CD14-positive monocyte (primary cell): ENCODE data around the gene MTMR3. TPM values are rescaled to one million over a fixed set of nuclear protein-coding genes. Genes with fewer than 3 reads are reported as not detected.

ENCODE experiments used
- DNase-seq, 3 donors: peaks; one replicate each; pipeline ENCODE4 v3.0.0-alpha.2; 2011 to 2022
- H2AFZ ChIP-seq: 2 replicates; pipeline ENCODE4 v1.6.0; 2012; ENCODE audit warnings: mild to moderate bottlenecking, low read depth, low read length, inconsistent platforms; ENCODE audit not compliant: insufficient read depth, poor library complexity, severe bottlenecking
- H3K27ac ChIP-seq, 2 donors: 1 replicate in 1 of 2; 2 replicates in 1 of 2; pipeline ENCODE4 v1.5.1; 2012 to 2013; ENCODE audit warnings: low read length in 2 of 2, control low read depth in 1 of 2, inconsistent platforms in 1 of 2, low read depth in 1 of 2, mild to moderate bottlenecking in 1 of 2
- H3K27me3 ChIP-seq, 2 donors: one replicate each; pipeline versions ENCODE4 v1.6.0 to v1.6.1; 2011 to 2013; ENCODE audit warnings: low read length in 2 of 2; ENCODE audit not compliant: control insufficient read depth in 2 of 2, insufficient read depth in 2 of 2
- H3K36me3 ChIP-seq, 2 donors: replicated peaks in 1 of 2; 1 replicate in 1 of 2; 2 replicates in 1 of 2; pipeline versions ENCODE4 v1.5.1 to v1.6.1; 2012 to 2013; ENCODE audit warnings: low read length in 2 of 2, control low read depth in 1 of 2, inconsistent platforms in 1 of 2, mild to moderate bottlenecking in 1 of 2; ENCODE audit not compliant: insufficient read depth in 2 of 2, control insufficient read depth in 1 of 2
- H3K4me1 ChIP-seq, 2 donors: 1 replicate in 1 of 2; 2 replicates in 1 of 2; pipeline versions ENCODE4 v1.5.1 to v1.6.1; 2012 to 2013; ENCODE audit warnings: low read length in 2 of 2, control low read depth in 1 of 2, inconsistent platforms in 1 of 2, mild to moderate bottlenecking in 1 of 2, moderate library complexity in 1 of 2; ENCODE audit not compliant: insufficient read depth in 2 of 2, control insufficient read depth in 1 of 2
- H3K4me2 ChIP-seq: replicated peaks from 2 replicates; pipeline ENCODE3; 2012; ENCODE audit warnings: low read length, moderate library complexity, mild to moderate bottlenecking; ENCODE audit not compliant: poor library complexity, severe bottlenecking; ENCODE audit errors: extremely low read depth
- H3K4me3 ChIP-seq, 3 experiments: fragments of 200-600 bp in 1 of 3; sonication (generic) in 1 of 3; replicated peaks in 1 of 3; 1 replicate in 2 of 3; 2 replicates in 1 of 3; pipeline ENCODE4 v1.5.1; 2011 to 2013; ENCODE audit warnings: low read length in 3 of 3, mild to moderate bottlenecking in 3 of 3, control low read depth in 2 of 3, low read depth in 2 of 3, inconsistent platforms in 1 of 3, moderate library complexity in 1 of 3
- H3K79me2 ChIP-seq: 2 replicates; pipeline ENCODE4 v1.6.0; 2012; ENCODE audit warnings: mild to moderate bottlenecking, control low read depth, inconsistent platforms, low read length, moderate library complexity; ENCODE audit not compliant: insufficient read depth
- H3K9ac ChIP-seq: 2 replicates; pipeline ENCODE4 v1.6.0; 2017; ENCODE audit warnings: low read length, mild to moderate bottlenecking; ENCODE audit not compliant: insufficient read depth, poor library complexity, severe bottlenecking
- H3K9me3 ChIP-seq, 2 donors: replicated peaks in 1 of 2; 1 replicate in 1 of 2; 2 replicates in 1 of 2; pipeline versions ENCODE4 v1.5.1 to v1.6.1; 2012 to 2013; ENCODE audit warnings: low read length in 2 of 2, control low read depth in 1 of 2; ENCODE audit not compliant: control insufficient read depth in 1 of 2, insufficient read depth in 1 of 2
- H4K20me1 ChIP-seq: 2 replicates; pipeline ENCODE4 v1.6.0; 2012; ENCODE audit warnings: mild to moderate bottlenecking, low read length, control low read depth, moderate library complexity; ENCODE audit not compliant: insufficient read depth
- H3K27ac Mint-ChIP-seq, 7 donors: one replicate each; pipeline ENCODE4 v1.8.0; 2020; ENCODE audit warnings: mild to moderate bottlenecking in 7 of 7, mixed read lengths in 7 of 7, moderate library complexity in 6 of 7, inconsistent platforms in 2 of 7
- H3K27me3 Mint-ChIP-seq, 3 donors: one replicate each; pipeline ENCODE4 v1.8.0; 2021 to 2022; ENCODE audit warnings: low read depth in 3 of 3, mild to moderate bottlenecking in 3 of 3, mixed read lengths in 3 of 3, moderate library complexity in 3 of 3, inconsistent platforms in 1 of 3
- H3K36me3 Mint-ChIP-seq, 2 donors: one replicate each; pipeline ENCODE4 v1.8.0; 2020; ENCODE audit warnings: mixed read lengths in 2 of 2, inconsistent platforms in 1 of 2, mild to moderate bottlenecking in 1 of 2
- H3K4me1 Mint-ChIP-seq: one replicate; pipeline ENCODE4 v1.8.0; 2020; ENCODE audit warnings: mild to moderate bottlenecking, mixed read lengths
- H3K4me3 Mint-ChIP-seq, 2 donors: one replicate each; pipeline ENCODE4 v1.8.0; 2020; ENCODE audit warnings: mild to moderate bottlenecking in 2 of 2, mixed read lengths in 2 of 2, moderate library complexity in 1 of 2
- H3K9me3 Mint-ChIP-seq, 7 donors: one replicate each; pipeline ENCODE4 v1.8.0; 2020 to 2022; ENCODE audit warnings: mixed read lengths in 7 of 7, mild to moderate bottlenecking in 6 of 7, moderate library complexity in 6 of 7, inconsistent platforms in 2 of 7
- WGBS: methylation state at CpG from one replicate; pipeline ENCODE4 v1.1.5; 2013; ENCODE audit warnings: missing lambda C conversion rate; ENCODE audit not compliant: insufficient coverage; 5-methylcytosine and 5-hydroxymethylcytosine counted together
- intact Hi-C, 2 donors: fragments of 100-400 bp; cut with micrococcal nuclease; formaldehyde crosslinking; loops; one replicate each; pipeline versions ENCODE4 v1.15.0 to v1.15.1; 2023
- polyA plus RNA-seq, 3 donors: library from polyadenylated mRNA; depleted of rRNA in 1 of 3; unstranded in 2 of 3; stranded (reverse) in 1 of 3; fragments of 300-500 nt in 2 of 3; fragments of >200 nt in 1 of 3; fragmentation: Illumina TruSeq in 2 of 3; gene quantifications; 1 replicate in 2 of 3; 2 replicates in 1 of 3; pipeline ENCODE4 v1.2.3, GENCODE V29; 2012 to 2021
- TF ChIP-seq, protein P1 (sequence below): fragments of 200-600 bp; IDR thresholded peaks from one replicate; pipeline ENCODE4 v1.8.0; 2022; ENCODE audit warnings: antibody characterized with exemption, mild to moderate bottlenecking

Gene MTMR3
- polyA plus RNA-seq, 3 donors: 23.4 to 86.1 (median 30.2) TPM

DNA sequence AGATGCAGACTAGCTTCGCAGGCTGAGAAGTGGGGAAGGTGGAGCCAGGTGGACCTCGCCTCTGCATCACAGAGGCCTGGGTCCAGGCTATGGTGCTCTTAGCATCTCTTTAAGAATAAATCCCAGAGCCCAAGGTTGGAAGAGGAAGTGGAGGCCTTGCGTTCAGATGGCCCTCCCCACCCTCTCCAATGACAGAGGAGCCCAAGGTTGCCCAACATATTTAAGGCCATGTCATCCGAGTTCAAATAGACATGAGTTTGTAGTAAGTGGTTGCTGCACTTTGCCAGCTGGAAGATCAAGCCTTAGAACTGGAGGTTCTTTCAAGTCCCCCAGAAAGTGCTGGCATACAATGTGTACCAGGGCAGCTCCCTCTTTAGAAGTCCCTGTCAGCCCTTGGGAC is 150.2 kb downstream of the MTMR3 start:
- no peaks in the 10 kb centered on the region for H3K27me3 ChIP-seq
- Mint-ChIP-seq H3K27ac (peak overlapping the region in 6 of 7 donors; percentile 43 to 92 (median 74)), H3K4me1 (peaks cover 25% of the 10 kb centered on the region), H3K4me3 (no peak overlapping the region), H3K27me3 (peaks cover 0 to 2% (median 1%) of the 10 kb centered on the region in 3 donors), H3K36me3 (peaks cover 31 to 49% of the 10 kb centered on the region in 2 donors), H3K9me3 (no peaks in the 10 kb centered on the region)
- H3K4me3 ChIP-seq: no peak overlapping the region
- no peak overlapping the region for H2AFZ ChIP-seq
- peak overlapping the region; percentile 3 to 69 for H3K27ac ChIP-seq
- H3K79me2 ChIP-seq: no peaks in the 10 kb centered on the region
- peaks cover 14 to 60% of the 10 kb centered on the region in 2 donors for H3K36me3 ChIP-seq
- intact Hi-C loops: loop anchor here in 1 of 2 donors (10.0 kb wide), 1 partner anchor 212 kb away; the partner anchor contains the start of gene LIF
- H3K4me2 ChIP-seq: no peak overlapping the region
- H3K9me3 ChIP-seq: no peaks in the 10 kb centered on the region
- TF ChIP-seq, protein P1, sequence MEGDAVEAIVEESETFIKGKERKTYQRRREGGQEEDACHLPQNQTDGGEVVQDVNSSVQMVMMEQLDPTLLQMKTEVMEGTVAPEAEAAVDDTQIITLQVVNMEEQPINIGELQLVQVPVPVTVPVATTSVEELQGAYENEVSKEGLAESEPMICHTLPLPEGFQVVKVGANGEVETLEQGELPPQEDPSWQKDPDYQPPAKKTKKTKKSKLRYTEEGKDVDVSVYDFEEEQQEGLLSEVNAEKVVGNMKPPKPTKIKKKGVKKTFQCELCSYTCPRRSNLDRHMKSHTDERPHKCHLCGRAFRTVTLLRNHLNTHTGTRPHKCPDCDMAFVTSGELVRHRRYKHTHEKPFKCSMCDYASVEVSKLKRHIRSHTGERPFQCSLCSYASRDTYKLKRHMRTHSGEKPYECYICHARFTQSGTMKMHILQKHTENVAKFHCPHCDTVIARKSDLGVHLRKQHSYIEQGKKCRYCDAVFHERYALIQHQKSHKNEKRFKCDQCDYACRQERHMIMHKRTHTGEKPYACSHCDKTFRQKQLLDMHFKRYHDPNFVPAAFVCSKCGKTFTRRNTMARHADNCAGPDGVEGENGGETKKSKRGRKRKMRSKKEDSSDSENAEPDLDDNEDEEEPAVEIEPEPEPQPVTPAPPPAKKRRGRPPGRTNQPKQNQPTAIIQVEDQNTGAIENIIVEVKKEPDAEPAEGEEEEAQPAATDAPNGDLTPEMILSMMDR: no peak
- no peak overlapping the region for H3K9ac ChIP-seq
- H4K20me1 ChIP-seq: peaks cover 81% of the 10 kb centered on the region
- DNase-seq: peak; percentile 57 to 73 (median 69)
- WGBS: no CpG with 5 or more reads among the region's 4 CpGs
- H3K4me1 ChIP-seq: peaks cover 16 to 27% of the 10 kb centered on the region in 2 donors

DNA sequence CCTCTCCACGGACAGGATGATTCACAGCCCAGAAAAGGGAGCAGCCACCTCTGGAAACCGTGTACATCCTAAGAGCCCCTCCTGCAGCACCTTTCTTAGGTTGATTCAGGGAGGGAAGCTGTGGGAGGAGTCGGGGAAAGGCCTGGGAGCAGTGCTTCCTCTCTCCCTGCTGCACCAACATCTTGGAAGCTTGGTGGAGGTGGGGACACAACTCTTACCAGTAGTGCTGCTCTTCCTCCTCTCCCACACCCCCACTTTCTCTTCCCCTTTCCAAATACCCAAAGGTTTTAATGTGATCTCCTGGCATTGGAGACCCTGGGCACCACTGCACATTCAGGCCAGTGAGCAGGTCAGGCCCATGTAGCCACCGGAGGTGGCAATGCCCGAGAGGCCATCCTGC is 150.9 kb downstream of the MTMR3 start:
- Mint-ChIP-seq H3K27ac (peak overlapping the region in 6 of 7 donors; percentile 37 to 88 (median 60)), H3K36me3 (peaks cover 23 to 42% of the 10 kb centered on the region in 2 donors)

More for the DNA sequence above, 150.9 kb downstream of the MTMR3 start:
- WGBS: 75% methylated on average over 2 of the region's 5 CpGs
- Mint-ChIP-seq H3K4me1 (peaks cover 25% of the 10 kb centered on the region), H3K4me3 (no peak overlapping the region), H3K27me3 (peaks cover 0 to 2% (median 1%) of the 10 kb centered on the region in 3 donors), H3K9me3 (no peaks in the 10 kb centered on the region)
- TF ChIP-seq, protein P1: no peak
- Histone ChIP-seq H4K20me1 (peaks cover 77% of the 10 kb centered on the region), H3K27ac (peak overlapping the region; percentile 21 to 69), H3K27me3 (no peaks in the 10 kb centered on the region), H3K4me2 (no peak overlapping the region), H3K79me2 (no peaks in the 10 kb centered on the region), H3K36me3 (peaks cover 7 to 59% of the 10 kb centered on the region in 2 donors), H3K9me3 (no peaks in the 10 kb centered on the region), H3K4me1 (peaks cover 16 to 27% of the 10 kb centered on the region in 2 donors), H3K9ac (no peak overlapping the region), H2AFZ (no peak overlapping the region), H3K4me3 (no peak overlapping the region)
- DNase-seq: no peak
- intact Hi-C loops: loop anchor here in 1 of 2 donors (10.0 kb wide), 1 partner anchor 211 kb away; the partner anchor contains the start of gene LIF
